NCI-H524 (cell line): ENCODE measurements around the gene LIG1.

Experiments used
- DNase-seq, 2 experiments: peaks; one replicate each; lab custom pipeline; 2025; lab: John Stamatoyannopoulos, UW

The LIG1 gene

GRCh38 chr19:48169939-48170803, at the start of gene LIG1, which contains the start of gene ZSWIM9:
LIG1 (minus strand) TSS chr19:48170344; CDS start chr19:48165566, 4,778 bp downstream.
ZSWIM9 (plus strand) TSS chr19:48170680; CDS start chr19:48171803, 1,123 bp downstream.
- peak; percentile 98 to 99 for DNase-seq

GRCh38 chr19:48218997-48219396, 48.9 kb upstream of the LIG1 start:
- DNase-seq: no peak

DNA sequence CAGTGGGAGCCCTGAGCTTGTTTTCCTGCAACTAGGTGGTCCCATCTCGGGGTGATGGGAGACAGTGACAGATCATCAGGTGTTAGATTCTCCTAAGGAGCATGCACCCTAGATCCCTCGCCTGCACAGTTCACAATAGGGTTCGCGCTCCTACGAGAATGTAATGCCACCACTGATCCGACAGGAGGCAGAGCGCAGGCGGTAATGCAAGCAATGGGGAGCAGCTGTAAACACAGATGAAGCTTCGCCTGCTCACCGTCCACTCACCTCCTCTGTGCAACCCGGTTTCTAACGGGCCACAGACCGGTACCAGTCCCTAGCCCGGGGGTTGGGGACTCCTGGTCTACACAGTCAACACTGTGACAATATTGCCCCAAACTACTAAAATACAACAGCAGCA, 46.8 kb upstream of the LIG1 start:
- DNase-seq: no peak

- no peak for DNase-seq
These were observed 43.8 kb upstream of the LIG1 start for GRCh38 chr19:48213959-48214358.

DNA sequence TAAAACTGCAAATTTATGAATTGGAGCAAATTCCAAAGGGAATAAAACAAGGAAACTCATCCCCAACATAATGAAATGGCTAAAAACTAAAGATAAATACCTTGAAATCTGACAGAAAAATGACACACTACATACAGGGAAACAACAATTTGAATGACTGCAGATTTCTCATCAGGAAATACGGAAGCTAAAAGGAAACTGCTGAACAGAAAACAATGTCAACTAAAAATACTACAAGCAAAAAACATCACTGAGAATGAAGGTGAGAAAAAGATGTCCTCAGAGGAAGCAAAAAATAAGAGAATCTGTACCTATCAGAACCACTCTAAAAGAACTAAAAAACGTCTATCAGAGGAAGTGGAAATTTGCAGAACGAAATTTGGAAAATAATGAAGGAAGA, 39.9 kb upstream of the LIG1 start:
- DNase-seq: no peak

DNA sequence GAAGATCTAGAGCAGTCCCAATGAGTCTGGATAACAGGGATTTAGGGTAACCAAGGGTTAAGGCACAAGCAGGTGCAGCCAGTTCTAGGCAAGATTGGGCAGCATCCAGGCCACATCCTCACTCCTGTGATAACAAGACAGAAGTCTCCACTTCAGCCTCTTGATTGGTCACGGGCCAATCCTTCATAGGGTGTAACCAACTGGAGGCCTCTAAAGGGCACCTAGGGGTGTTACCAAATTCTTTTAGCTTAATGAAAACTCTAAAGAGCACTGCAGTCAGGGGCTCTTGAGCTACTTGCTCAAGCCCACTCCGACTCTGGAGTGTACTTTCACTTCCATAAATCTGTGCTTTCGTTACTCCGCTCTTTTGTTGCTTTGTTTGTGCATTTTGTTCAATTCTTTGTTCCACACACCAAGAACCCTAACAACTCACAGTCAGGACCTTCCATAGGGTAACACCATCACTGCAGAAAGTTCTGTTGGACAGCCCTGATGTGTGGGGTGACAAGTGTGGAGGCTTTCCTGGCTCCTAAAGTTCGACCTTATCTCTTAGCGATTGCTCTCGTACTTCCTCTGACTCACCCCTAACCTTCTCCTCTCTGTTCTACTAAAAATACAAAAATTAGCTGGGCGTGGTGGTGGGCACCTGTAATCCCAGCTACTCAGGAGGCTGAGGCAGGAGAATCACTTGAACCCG, 36.4 kb upstream of the LIG1 start:
- no peak for DNase-seq

- DNase-seq: peak; percentile 100
These were observed 33.9 kb upstream of the LIG1 start for GRCh38 chr19:48203794-48204628.

DNA sequence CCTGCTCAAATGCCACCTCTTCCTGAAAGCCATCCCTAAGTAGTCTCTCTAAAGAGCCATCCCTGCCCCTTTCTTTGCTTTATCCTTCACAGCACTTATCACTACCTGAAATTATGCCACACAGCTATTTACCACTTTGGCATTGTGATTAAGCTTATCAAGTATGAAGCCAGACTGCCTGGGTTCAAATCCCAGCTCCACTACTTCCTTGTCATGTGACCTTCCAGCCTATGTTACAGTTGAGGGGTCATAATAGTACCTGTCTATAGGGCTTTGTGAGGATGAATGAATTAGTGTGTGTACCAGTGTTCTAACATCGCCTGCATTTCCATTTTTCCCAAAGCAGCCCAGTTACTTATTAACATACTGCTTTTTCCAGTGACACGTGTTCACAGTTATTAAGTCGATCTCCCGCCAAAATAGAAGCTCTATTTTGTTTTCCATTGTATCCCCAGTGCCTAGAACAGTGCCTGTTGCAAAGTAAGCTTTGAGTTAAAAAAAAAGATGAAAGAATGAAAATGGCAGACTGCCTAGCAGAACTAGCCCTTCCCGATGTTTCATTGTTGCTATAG, 33.2 kb upstream of the LIG1 start:
- peak in 1 of 2 experiments; percentile 31 for DNase-seq

DNA sequence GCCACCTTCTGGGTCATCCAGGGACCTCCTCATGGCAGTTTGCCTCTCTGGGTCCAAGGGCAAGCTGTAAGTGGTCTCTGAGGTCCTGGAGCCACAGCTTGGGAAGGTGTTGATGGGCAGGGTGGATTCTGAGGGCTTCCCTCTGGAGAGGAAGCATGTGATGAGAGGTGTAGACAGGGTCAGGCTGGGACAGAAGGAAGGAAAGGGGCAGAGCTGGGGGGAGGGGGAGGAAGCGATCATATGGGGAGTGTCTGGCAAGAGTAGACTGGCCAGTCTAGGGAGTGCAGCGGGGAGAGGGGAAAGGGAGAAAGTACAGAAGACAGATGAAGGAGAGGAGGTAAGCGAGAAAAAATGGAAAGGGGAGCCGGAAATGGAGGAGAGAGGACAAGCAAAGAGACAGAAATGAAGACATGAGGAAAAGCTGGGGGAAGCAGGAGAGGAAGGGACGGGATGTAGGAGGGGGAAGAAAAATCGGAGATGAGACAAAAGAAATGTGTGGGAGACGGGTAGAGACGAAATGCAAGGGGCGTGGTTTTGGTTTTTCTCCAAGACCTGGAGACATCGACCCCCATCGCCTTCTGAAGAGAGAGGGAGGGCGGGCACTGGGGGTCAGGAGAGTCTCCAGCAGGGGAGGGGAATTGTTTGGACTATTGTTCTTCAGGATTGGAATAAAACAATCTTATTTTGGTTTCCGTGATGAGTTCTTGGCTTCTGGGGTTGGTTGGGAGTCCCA, 27.0 kb upstream of the LIG1 start:
- DNase-seq: no peak

GRCh38 chr19:48196321-48196763, 26.2 kb upstream of the LIG1 start:
- no peak for DNase-seq

- no peak for DNase-seq
These were observed 25.0 kb upstream of the LIG1 start for GRCh38 chr19:48194844-48195830.

GRCh38 chr19:48194041-48194843, 24.1 kb upstream of the LIG1 start:
- no peak for DNase-seq

DNA sequence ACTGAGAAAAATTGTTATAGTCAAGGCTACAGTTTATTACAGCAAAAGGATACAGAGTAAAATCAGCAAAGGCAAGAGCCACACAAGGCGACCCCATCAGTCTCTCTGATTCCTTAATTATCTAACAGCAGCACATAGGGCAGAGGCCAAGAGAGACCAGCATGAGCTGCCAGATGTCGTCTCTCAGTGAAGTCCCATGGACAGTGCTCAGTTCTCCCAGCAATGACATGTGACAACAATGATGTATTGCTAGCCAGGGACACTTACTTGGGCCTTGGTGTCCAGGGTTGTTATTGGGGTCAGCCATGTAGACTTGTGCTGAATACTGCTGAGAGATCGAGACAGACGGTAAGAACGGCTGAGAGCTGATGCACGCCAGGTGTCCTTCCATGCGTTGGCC, 22.6 kb upstream of the LIG1 start:
- no peak for DNase-seq

DNA sequence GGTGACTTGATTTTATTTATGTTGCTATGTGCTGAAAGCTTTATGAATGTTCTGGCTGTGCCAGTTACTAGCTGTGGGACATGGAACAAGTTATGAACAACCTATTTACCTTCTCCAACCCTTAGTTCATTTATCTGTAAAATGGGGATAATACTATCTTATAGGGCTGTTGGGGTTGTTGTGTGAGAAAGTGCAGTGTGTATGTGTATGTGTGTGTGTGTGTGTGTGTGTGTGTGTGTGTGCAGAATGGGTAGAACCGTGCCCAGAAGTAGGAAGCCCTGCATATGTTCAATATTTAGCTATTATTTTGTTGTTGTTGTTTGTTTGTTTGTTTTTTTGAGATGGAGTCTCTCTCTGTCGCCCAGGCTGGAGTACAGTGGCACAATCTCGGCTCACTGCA, 20.7 kb upstream of the LIG1 start:
- no peak for DNase-seq

DNA sequence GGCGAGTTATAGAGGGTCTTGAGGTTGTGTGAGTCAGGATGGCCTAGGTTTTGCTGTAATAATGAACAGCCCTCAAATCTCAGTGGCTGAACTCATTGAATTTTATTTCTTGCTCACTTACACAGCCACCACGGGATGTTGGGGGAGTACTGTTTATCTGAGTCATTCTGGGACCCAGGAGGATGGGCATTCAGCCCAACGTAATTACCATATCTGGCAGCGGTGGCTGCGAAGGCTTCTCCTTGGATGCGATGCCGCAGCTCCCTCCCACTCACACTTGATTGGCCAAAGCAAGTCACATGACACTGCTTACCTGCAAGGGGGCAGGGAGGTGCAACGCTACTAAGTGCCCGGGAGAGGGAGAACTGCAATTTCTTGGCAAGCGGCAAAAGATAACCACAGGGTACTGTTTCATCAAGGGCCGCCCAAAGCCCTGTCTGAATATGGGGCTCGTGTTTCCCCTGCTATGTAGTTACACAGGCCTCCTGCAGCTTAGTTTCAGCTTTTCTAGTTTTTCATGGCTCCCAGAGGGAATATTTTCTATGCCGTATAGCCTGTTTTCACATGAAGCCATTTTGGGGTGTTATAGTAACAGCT, 20.2 kb upstream of the LIG1 start:
- DNase-seq: peak; percentile 61 to 74

- DNase-seq: peak; percentile 90 to 96
These were observed 16.4 kb upstream of the LIG1 start for GRCh38 chr19:48186541-48186991.

- no peak for DNase-seq
These were observed 15.9 kb upstream of the LIG1 start for GRCh38 chr19:48186015-48186414.

GRCh38 chr19:48183356-48183755, 13.2 kb upstream of the LIG1 start:
- no peak for DNase-seq

DNA sequence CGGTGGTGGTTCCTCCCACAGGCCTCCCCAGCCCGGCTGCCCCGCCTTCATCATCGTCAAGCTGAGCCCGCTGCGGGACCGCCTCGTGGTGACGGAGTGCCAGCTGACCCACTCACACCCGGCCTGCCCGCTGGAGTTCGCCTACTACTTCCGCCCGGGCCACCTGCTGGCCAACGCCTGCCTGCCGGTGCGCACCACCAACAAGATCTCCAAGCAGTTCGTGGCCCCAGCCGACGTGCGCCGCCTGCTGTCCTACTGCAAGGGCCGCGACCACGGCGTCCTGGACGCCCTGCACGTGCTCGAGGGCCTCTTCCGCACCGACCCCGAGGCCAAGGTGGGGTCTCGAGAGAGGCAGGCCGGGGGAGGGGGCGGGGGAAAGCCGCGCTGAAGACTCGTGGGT, 12.3 kb upstream of the LIG1 start:
- no peak for DNase-seq
